GM21447 (cell line): ENCODE data around the gene TAF4B.
"Not testable (repeated sequence)": the region's sequence is repeated elsewhere in the genome, so short reads cannot be mapped to it uniquely, and the experiment has no call there.

Experiments used
- ATAC-seq: cut with Tn5 transposase; IDR thresholded peaks from one replicate; pipeline ENCODE4 v1.9.1; 2021; ENCODE audit not compliant: unreplicated experiment

The TAF4B gene

GRCh38 chr18:26301681-26302080 lies 75.4 kb downstream of the TAF4B start:
- ATAC-seq = no peak

GRCh38 chr18:26303222-26303621 lies 77.0 kb downstream of the TAF4B start:
- ATAC-seq = not testable (repeated sequence)

DNA sequence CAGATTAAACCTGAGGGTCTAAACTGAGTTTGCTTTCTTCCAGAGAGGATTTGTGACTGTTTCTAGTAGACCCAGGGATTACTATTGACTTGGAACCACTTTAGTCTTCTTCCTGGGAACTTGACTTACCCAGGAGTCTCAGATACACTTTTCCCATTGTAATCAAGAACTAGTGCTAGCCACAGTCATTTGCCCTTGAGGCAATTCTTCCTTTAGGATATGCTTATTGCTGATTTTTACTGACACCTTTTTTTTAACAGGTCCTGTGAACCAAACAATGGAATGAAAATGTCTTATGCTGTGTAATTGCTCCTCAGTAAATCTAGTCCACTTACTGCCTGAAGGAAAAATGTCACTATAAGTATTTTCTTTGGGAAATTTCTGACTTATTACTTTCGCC lies 78.3 kb downstream of the TAF4B start:
- ATAC-seq = no peak

DNA sequence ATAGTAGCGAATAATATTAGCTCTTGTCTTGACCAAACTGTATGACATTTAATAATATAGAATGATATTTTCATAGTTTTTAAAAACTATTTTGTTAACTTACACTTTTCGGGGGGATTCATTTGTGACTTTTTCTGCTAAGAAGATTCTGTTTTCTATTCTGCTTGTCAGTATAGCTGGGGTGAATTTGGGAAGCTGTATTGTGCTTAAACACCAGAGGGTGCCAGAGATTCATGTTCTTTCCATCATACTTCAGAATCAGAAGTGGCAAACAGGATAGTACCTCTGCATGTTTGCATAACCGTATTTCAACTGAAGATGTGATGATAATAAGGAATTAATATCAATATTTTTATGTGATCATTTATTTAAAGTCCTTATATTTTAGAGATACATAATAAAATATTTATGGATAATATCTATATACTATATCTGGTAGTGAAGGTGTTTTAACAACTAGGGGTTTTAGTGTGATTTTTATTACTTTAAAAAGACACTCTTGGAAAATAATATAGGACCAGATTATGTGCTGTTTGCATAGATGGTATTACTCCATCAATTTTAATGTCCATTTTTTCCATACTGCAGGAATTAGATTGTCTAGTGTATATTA lies 81.0 kb downstream of the TAF4B start:
- ATAC-seq = no peak

DNA sequence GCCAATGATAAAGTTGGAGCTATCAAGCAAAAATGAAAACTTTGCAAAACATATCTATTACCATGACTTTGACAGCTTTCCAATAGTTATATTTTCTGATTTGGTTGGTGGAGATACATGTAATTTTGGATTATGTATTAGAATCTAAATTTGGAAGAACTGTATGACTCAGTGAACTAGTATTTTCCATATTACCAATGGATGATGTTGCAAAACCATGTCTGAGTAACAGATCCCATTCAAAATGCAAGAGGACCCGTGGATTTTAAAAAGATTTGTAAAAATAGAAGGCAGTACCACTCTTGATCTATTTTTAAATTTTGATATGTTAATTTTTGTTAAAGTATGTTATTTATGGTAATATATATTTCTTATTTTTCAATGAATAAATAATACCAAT lies 83.0 kb downstream of the TAF4B start:
- ATAC-seq = no peak

DNA sequence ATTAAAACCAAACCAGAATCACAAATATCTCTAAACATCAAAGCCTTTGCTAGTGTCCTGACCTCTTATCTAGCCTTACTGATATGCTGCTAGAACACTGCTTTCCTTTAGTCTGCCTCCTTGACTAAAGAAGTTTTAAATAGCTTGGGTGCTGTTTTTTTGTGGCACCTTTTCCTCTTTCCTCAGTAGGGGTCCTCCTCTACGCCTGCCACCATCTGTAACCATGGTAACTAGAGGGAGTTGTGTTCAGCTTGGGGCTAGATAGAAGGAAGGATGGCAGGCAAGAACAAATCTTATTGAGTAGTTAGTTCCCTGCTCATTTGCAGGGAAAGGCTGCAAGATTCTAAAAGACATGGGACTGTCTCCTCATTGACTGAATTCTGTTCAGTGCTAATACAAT lies 86.0 kb downstream of the TAF4B start:
- ATAC-seq = no peak

- ATAC-seq = no peak
Observed at GRCh38 chr18:26317398-26317797, 91.2 kb downstream of the TAF4B start.

- ATAC-seq = no peak
Observed at GRCh38 chr18:26320686-26321085, 94.4 kb downstream of the TAF4B start.

- ATAC-seq = no peak
Observed at GRCh38 chr18:26322890-26323653, 96.8 kb downstream of the TAF4B start.

DNA sequence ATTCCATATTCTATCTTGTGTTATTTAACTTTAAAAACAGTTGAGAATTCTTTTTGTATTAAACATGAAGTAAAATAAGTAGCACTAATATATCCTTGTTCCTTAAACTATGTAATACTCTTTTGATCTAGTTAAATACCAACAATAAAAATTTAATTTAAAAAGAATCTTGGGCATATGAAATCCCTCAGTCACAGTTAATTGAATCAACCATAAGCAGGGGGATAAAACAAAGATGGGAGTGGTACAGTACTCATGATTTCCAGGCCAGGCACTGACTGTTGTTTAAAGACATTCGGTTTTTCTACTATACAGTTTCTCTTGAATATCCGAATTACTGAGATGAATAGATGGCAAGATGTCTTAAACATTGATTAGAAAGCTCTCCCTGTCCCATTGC lies 99.5 kb downstream of the TAF4B start:
- ATAC-seq = no peak

GRCh38 chr18:26327062-26327461 lies 100.8 kb downstream of the TAF4B start:
- no peak for ATAC-seq

DNA sequence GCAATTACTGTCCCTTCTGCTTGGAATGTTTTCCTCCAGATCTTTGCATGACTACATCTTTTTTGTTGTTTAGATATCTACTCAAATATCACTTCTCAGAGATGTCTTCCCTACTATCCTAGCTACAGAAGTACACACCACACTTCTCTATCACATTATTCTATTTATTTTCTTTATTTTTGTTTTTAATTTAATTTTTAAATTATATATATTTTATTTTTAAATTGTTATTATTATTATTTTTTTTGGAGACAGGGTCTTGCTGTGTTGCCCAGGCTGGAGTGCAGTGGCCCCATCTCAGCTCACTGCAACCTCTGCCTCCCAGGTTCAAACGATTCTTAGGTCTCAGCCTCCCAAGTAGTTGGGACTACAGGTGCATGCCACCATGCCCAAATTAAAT lies 106.7 kb downstream of the TAF4B start:
- ATAC-seq = no peak

- ATAC-seq = no peak
Observed at GRCh38 chr18:26335156-26335555, 108.9 kb downstream of the TAF4B start.

- ATAC-seq = no peak
Observed at GRCh38 chr18:26335571-26336487, 109.6 kb downstream of the TAF4B start.

DNA sequence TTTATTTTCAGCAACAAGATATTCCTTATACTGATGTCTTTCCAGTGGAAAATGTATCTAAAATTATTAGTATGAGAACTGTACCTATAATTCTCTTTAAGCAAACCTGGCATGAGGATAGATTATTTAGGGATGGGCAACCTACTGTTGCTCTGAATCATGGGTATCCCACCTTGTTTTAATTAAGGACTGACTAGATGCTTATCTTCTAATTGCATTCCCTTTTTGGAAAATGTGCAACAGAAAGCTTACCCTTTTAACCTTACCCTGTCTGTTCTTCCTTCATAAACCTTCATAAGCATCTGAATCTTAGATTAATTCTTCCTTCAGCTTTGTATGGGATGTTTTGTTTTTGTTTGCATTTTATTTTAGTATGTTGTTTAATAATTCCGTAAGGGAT lies 110.3 kb downstream of the TAF4B start:
- ATAC-seq = no peak

DNA sequence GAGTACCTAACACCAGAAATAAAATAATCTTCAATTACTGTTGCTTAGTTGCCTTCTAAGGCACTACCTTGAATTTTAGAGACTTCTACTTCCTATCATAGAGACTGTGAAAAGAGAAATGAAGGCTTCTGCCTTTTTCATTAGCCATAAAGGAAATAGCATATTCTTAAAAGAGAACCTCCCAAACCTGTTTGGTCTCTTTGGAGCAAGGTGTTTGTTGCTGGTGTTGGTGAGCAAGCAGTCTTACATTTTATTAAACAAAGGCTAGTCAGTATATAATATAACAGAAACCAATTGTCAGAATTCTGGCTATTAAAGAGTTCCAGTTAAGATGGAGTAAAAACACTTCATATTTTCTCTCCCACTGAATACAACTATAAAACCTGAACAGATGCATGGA lies 116.4 kb downstream of the TAF4B start:
- no peak for ATAC-seq

DNA sequence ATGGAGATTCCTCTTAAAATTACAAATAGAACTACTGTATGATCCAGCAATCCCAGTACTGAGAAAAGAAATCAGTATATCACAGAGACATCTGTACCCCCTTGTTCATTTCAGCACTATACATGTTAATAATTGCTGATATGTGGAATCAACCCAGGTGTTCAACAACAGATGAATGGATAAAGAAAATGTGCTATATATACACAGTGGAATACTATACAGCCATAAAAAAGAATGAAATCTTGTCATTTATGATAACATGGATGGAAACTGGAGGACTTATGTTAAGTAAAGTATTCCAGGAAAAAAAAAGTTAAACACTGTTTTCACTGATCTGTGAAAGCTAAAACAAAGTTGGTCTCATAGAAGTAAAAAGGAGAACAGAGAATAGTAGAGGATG lies 124.7 kb downstream of the TAF4B start:
- no peak for ATAC-seq

- ATAC-seq = peak; percentile 78
Observed at GRCh38 chr18:26356045-26356785, 130.0 kb downstream of the TAF4B start.

- no peak for ATAC-seq
Observed at GRCh38 chr18:26357960-26358359, 131.7 kb downstream of the TAF4B start.

DNA sequence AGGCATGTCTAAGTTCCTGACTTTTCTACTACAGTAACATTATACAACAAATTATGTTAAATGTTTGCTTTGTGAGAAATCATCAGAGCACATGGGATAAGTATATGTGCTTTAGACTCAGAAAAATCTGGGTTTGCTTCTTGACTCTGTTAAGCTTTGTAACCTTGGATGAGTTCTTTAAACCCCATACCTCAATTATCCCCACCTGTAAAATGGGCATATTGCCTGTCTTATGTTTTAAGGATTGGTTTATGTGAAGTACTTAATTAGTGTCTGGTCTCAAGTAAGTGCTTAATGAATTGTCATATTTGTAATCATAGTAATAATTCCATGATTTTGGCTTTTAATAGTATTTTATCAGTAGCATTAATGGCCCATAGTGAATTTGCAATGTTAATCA lies 135.8 kb downstream of the TAF4B start:
- ATAC-seq = no peak

GRCh38 chr18:26367425-26367824 lies 141.2 kb downstream of the TAF4B start:
- ATAC-seq = no peak
